HL-60 (cell line): Measurements from ENCODE around the gene ZNRF3.
A peak's percentile ranks its signal among the peaks of the same experiment; 100 is the strongest.
"Not testable (repeated sequence)": the region's sequence is repeated elsewhere in the genome, so short reads cannot be mapped to it uniquely, and the experiment has no call there.

Source experiments
- DNase-seq, 2 experiments: peaks; one replicate each; pipeline ENCODE4 v3.0.0-alpha.2; 2010 to 2020; ENCODE audit warnings: low read depth in 1 of 2, low spot score in 1 of 2
- H3K27ac ChIP-seq: fragments of 250-450 bp; sonication (Bioruptor Pico); replicated peaks from 2 replicates; pipeline ENCODE4 v1.5.1; 2020; ENCODE audit warnings: mild to moderate bottlenecking, moderate library complexity
- H3K27me3 ChIP-seq: fragments of 250-450 bp; sonication (Bioruptor Pico); 2 replicates; pipeline ENCODE4 v1.5.1; 2021; ENCODE audit warnings: mild to moderate bottlenecking, moderate library complexity; ENCODE audit not compliant: insufficient read depth, poor library complexity, severe bottlenecking
- H3K4me3 ChIP-seq: replicated peaks from 2 replicates; pipeline ENCODE4 v1.5.1; 2011; ENCODE audit warnings: mild to moderate bottlenecking, control low read depth, low read length; ENCODE audit not compliant: insufficient read depth
- GABPA ChIP-seq: IDR thresholded peaks from 2 replicates; pipeline ENCODE4 v1.6.1; 2012; ENCODE audit warnings: low read depth
- POLR2AphosphoS5 ChIP-seq: IDR thresholded peaks from 2 replicates; pipeline ENCODE4 v1.6.1; 2012; ENCODE audit warnings: low read depth
- REST ChIP-seq: IDR thresholded peaks from 2 replicates; pipeline ENCODE4 v1.6.1; 2012; ENCODE audit warnings: low read depth; ENCODE audit not compliant: insufficient replicate concordance
- SPI1 ChIP-seq: IDR thresholded peaks from 2 replicates; pipeline ENCODE4 v1.6.1; 2012; ENCODE audit warnings: low read depth, mild to moderate bottlenecking, borderline replicate concordance
- TF ChIP-seq, protein P1 (sequence below): IDR thresholded peaks from one replicate; pipeline ENCODE4 v1.5.1; 2011; ENCODE audit warnings: low read length, control low read depth, inconsistent platforms; ENCODE audit not compliant: insufficient read depth

ZNRF3 gene

DNA sequence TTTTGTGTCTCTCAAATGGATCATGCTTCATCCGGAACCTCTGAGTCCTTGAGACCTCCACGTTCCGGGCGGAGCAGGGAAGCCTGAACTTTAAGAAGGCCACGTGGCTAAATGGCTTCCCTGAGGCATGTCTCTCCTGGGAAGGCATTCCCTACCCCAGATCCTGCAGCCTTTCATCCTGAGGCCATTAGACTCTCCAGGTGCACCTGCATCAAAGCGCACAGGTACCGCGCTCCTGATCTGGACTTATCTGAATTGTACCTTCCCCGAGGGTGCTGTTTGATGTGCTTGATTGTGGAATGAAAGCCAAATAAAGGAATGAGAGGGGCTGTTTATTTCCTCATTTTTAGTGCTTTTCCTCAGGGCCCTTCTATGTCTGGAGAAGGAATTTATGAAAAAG is 155.8 kb downstream of the ZNRF3 start:
- no peaks in the 10 kb centered on the region for H3K27me3 ChIP-seq
- no peak for DNase-seq
- TF ChIP-seq SPI1 (no peak), GABPA (no peak)
- TF ChIP-seq, protein P1, sequence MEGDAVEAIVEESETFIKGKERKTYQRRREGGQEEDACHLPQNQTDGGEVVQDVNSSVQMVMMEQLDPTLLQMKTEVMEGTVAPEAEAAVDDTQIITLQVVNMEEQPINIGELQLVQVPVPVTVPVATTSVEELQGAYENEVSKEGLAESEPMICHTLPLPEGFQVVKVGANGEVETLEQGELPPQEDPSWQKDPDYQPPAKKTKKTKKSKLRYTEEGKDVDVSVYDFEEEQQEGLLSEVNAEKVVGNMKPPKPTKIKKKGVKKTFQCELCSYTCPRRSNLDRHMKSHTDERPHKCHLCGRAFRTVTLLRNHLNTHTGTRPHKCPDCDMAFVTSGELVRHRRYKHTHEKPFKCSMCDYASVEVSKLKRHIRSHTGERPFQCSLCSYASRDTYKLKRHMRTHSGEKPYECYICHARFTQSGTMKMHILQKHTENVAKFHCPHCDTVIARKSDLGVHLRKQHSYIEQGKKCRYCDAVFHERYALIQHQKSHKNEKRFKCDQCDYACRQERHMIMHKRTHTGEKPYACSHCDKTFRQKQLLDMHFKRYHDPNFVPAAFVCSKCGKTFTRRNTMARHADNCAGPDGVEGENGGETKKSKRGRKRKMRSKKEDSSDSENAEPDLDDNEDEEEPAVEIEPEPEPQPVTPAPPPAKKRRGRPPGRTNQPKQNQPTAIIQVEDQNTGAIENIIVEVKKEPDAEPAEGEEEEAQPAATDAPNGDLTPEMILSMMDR: no peak
- H3K4me3 ChIP-seq: no peak overlapping the region
- no peak overlapping the region for H3K27ac ChIP-seq

- not testable (repeated sequence) for H3K27me3 ChIP-seq, H3K4me3 ChIP-seq, H3K27ac ChIP-seq, DNase-seq
Measured at GRCh38 chr22:29039684-29040083, 156.3 kb downstream of the ZNRF3 start.

GRCh38 chr22:29040385-29041275 is 157.3 kb downstream of the ZNRF3 start:
- H3K27ac ChIP-seq: no peak overlapping the region
- peak; percentile 21 to 71 for DNase-seq
- TF ChIP-seq GABPA (no peak), REST (no peak), SPI1 (no peak)
- TF ChIP-seq, protein P1: peak; percentile 94
- H3K4me3 ChIP-seq: no peak overlapping the region
- H3K27me3 ChIP-seq: no peaks in the 10 kb centered on the region

DNA sequence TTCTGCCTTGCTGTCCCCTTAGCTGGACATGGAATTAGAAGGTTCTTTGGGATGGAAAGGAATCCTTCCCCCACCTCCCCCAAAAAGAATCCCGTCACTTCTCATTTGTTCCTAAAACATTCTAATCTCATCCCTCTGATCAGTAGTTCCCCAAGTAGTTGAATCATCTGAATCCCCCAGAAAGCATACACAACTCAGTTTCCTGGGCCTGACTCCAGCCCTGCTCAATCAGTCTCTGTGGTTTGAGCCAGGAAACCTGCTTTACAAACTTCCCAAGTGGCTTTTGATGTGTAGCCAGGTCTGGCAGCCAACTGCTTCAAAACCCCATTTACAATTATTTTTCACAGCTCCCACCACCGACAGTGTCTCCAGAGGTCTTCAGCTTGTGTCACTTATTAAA is 158.0 kb downstream of the ZNRF3 start:
- no peak for DNase-seq
- Histone ChIP-seq H3K27me3 (no peaks in the 10 kb centered on the region), H3K27ac (no peak overlapping the region), H3K4me3 (no peak overlapping the region)
- TF ChIP-seq GABPA (no peak), SPI1 (no peak), REST (no peak), POLR2AphosphoS5 (no peak)
- TF ChIP-seq, protein P1: no peak
